ENCODE results near the gene GTPBP8. TPM values are rescaled to one million over a fixed set of nuclear protein-coding genes. Genes with fewer than 3 reads are reported as not detected.

Gene GTPBP8
- total and polyA plus RNA-seq, 2 donors (not counting 3 experiments of a cell fraction or from before 2014, with no cell fraction given) = 13.7 to 20.2 TPM

- Histone ChIP-seq H3K27me3 (ENCODE audit: control insufficient read depth in 2 of 2, insufficient read depth in 2 of 2, low read length in 2 of 2) (no peaks in the 10 kb centered on the region), H2AFZ (ENCODE audit: low read depth, low read length) (peak overlapping the region; percentile 91), H3K4me3 (replicated peaks in 1 of 3; ENCODE audit: insufficient read depth in 1 of 3, low read depth in 1 of 3, low read length in 3 of 3) (peak overlapping the region; percentile 83 to 91 (median 83)), H3K4me1 (ENCODE audit: control insufficient read depth, extremely low read depth, insufficient read depth, low read length) (peaks cover 16% of the 10 kb centered on the region), H3K36me3 (ENCODE audit: control insufficient read depth in 2 of 2, extremely low read depth in 1 of 2, insufficient read depth in 2 of 2, low read length in 2 of 2) (peaks cover 0 to 5% of the 10 kb centered on the region in 2 experiments), H3K27ac (ENCODE audit: insufficient read depth, low read depth, low read length) (peak overlapping the region; percentile 75), H3K9me1 (replicated peaks; ENCODE audit: control insufficient read depth, extremely low read depth, insufficient read depth, low read length) (no peaks in the 10 kb centered on the region), H3K9me3 (replicated peaks; ENCODE audit: control insufficient read depth, insufficient read depth, low read length) (no peaks in the 10 kb centered on the region), H3K79me2 (ENCODE audit: control insufficient read depth, insufficient read depth, low read length) (peaks cover 50% of the 10 kb centered on the region), H3K9ac (replicated peaks; ENCODE audit: extremely low read depth, insufficient read depth, low read length) (peak overlapping the region; percentile 93), H4K20me1 (replicated peaks; ENCODE audit: control insufficient read depth, extremely low read depth, insufficient read depth, low read length) (no peaks in the 10 kb centered on the region), H3K4me2 (ENCODE audit: insufficient read depth, low read length) (peak overlapping the region; percentile 86)
- TF ChIP-seq MYC (IDR thresholded peaks at IDR 0.05; ENCODE audit: low read depth, low read length) (peak; percentile 59), GATA2 (IDR thresholded peaks at IDR 0.05; ENCODE audit: insufficient read depth, insufficient read length, low read depth, low read length) (no peak), MAX (IDR thresholded peaks at IDR 0.05; ENCODE audit: insufficient read depth, insufficient read length) (peak; percentile 86), JUN (IDR thresholded peaks at IDR 0.05; ENCODE audit: borderline replicate concordance, insufficient read depth, insufficient read length, low read depth) (no peak), FOS (IDR thresholded peaks at IDR 0.05; ENCODE audit: borderline replicate concordance, insufficient read depth, low read length) (peak; percentile 8), POLR2A (IDR thresholded peaks at IDR 0.05; ENCODE audit: low read depth, low read length) (peak; percentile 75), CTCF (IDR thresholded peaks at IDR 0.05; ENCODE audit: extremely low read depth in 1 of 2, insufficient read depth in 1 of 2, low read depth in 1 of 2, low read length in 2 of 2) (no peak), POLR2AphosphoS5 (IDR thresholded peaks at IDR 0.05; ENCODE audit: insufficient read depth, low read depth, low read length) (peak; percentile 65)
- dilution Hi-C loops (cut with MboI; ENCODE audit: extremely low pct_ligation_motif_present, low sequenced_read_pairs) = no loop called here
- peak; percentile 91 for DNase-seq (ENCODE audit: low read depth, low spot score)
- intact Hi-C loops (cut with micrococcal nuclease) = loop anchor here (1.0 to 2.0 kb wide), 3 partner anchors 17 to 378 kb away; partner anchors contain the start of genes CCDC80 and GTPBP8
- peak; percentile 90 for FAIRE-seq
- CTCF ChIA-PET = interaction anchor here (1.4 to 6.7 kb wide), 6 partner anchors 15 to 377 kb away, joined by 3 to 60 read pairs (median 6); no protein-coding TSS in a partner anchor
- POLR2A ChIA-PET = interaction anchor here (0.6 to 1.3 kb wide), 4 partner anchors 12 to 378 kb away, joined by 3 to 11 read pairs (median 4); no protein-coding TSS in a partner anchor
- TSS peak; percentile 65 for BruUV-seq (replicated peaks)
Observed at GRCh38 chr3:113019182-113020137, 28.7 kb downstream of the GTPBP8 start.

All from endothelial cell of umbilical vein (primary cell).